HCT116 (cell line): ENCODE results near the gene SHCBP1.

Experiments
- ATF3 ChIP-seq: IDR thresholded peaks from 2 replicates; pipeline ENCODE4 v1.6.1; 2012
- CTCF ChIP-seq, 3 experiments: fragments of 200-600 bp in 1 of 3; sonication (generic) in 1 of 3; IDR thresholded peaks in 2 of 3; conservative IDR thresholded peaks in 1 of 3; 2 replicates each; pipeline ENCODE4 v1.5.1; 2012 to 2017; ENCODE audit warnings: low read depth in 2 of 3, low read length in 2 of 3, antibody characterized with exemption in 1 of 3, borderline replicate concordance in 1 of 3, control low read depth in 1 of 3, mild to moderate bottlenecking in 1 of 3, mixed read lengths in 1 of 3, mixed run types in 1 of 3, moderate library complexity in 1 of 3; ENCODE audit not compliant: insufficient read depth in 1 of 3
- EZH2 ChIP-seq: fragments of 200-600 bp; sonication (generic); IDR thresholded peaks from 2 replicates; pipeline ENCODE4 v1.6.1; 2017; ENCODE audit warnings: antibody characterized with exemption, mixed run types
- EZH2phosphoT487 ChIP-seq: fragments of 200-600 bp; IDR thresholded peaks from 2 replicates; pipeline ENCODE4 v1.6.1; 2018; ENCODE audit warnings: antibody characterized with exemption, borderline replicate concordance
- FOSL1 ChIP-seq: IDR thresholded peaks from 2 replicates; pipeline ENCODE4 v1.6.1; 2012; ENCODE audit warnings: low read depth
- JUND ChIP-seq: IDR thresholded peaks from 2 replicates; pipeline ENCODE4 v1.6.1; 2012
- MAX ChIP-seq: IDR thresholded peaks from 2 replicates; pipeline ENCODE4 v1.6.1; 2012
- POLR2A ChIP-seq: IDR thresholded peaks from 2 replicates; pipeline ENCODE4 v1.7.0; 2011; ENCODE audit warnings: borderline replicate concordance; ENCODE audit not compliant: insufficient read depth, insufficient read length; ENCODE audit errors: extremely low read depth
- POLR2AphosphoS5 ChIP-seq: IDR thresholded peaks from 2 replicates; pipeline ENCODE4 v1.6.1; 2011; ENCODE audit warnings: mild to moderate bottlenecking, low read depth, low read length, moderate library complexity
- RAD21 ChIP-seq: IDR thresholded peaks from 2 replicates; pipeline ENCODE4 v1.6.1; 2012; ENCODE audit warnings: low read depth, mild to moderate bottlenecking
- SP1 ChIP-seq: IDR thresholded peaks from 2 replicates; pipeline ENCODE4 v1.6.1; 2012; ENCODE audit warnings: low read depth
- TCF7L2 ChIP-seq: IDR thresholded peaks from 2 replicates; pipeline ENCODE4 v1.7.0; 2011; ENCODE audit warnings: borderline replicate concordance, inconsistent platforms; ENCODE audit not compliant: insufficient read depth, insufficient read length; ENCODE audit errors: extremely low read depth
- YY1 ChIP-seq: IDR thresholded peaks from 2 replicates; pipeline ENCODE4 v1.6.1; 2011; ENCODE audit warnings: low read length, low read depth, moderate library complexity, mild to moderate bottlenecking; ENCODE audit not compliant: insufficient replicate concordance; ENCODE audit errors: extremely low read depth

GRCh38 chr16:46620266-46621005 lies 743 bp downstream of the SHCBP1 start:
- TF ChIP-seq CTCF (IDR thresholded peaks at IDR 0.05 in 2 of 3, conservative IDR thresholded peaks at IDR 0.05 in 1 of 3; ENCODE audit: borderline replicate concordance in 1 of 3, insufficient read depth in 1 of 3, low read depth in 2 of 3, low read length in 2 of 3) (no peak), ATF3 (no peak), EZH2 (no peak), EZH2phosphoT487 (no peak), YY1 (no peak), POLR2A (no peak), FOSL1 (no peak), RAD21 (no peak), POLR2AphosphoS5 (no peak), MAX (no peak), SP1 (no peak), TCF7L2 (no peak), JUND (no peak)
